MM.1S (cell line): ENCODE results near the gene NABP1.

Experiments used
- DNase-seq: peaks from one replicate; pipeline ENCODE4 v3.0.0-alpha.2; 2015
- H2AFZ ChIP-seq: fragments of 300-600 bp; sonication (generic); 2 replicates; pipeline ENCODE4 v1.6.0; 2016; ENCODE audit warnings: antibody characterized with exemption, low read length
- H3F3A ChIP-seq: fragments of 300-600 bp; sonication (generic); 2 replicates; pipeline ENCODE4 v1.6.1; 2016; ENCODE audit warnings: mild to moderate bottlenecking, antibody characterized with exemption, low read length, moderate library complexity, mixed read lengths; ENCODE audit not compliant: insufficient read depth
- H3K27ac ChIP-seq: fragments of 300-600 bp; sonication (generic); 2 replicates; pipeline ENCODE4 v1.5.1; 2016; ENCODE audit warnings: mild to moderate bottlenecking, low read length
- H3K27me3 ChIP-seq: fragments of 300-600 bp; sonication (generic); replicated peaks from 2 replicates; pipeline ENCODE4 v1.6.0; 2016; ENCODE audit warnings: low read length; ENCODE audit not compliant: insufficient read depth
- H3K36me3 ChIP-seq: fragments of 300-600 bp; sonication (generic); replicated peaks from 2 replicates; pipeline ENCODE4 v1.6.1; 2016; ENCODE audit warnings: mild to moderate bottlenecking, low read length, mixed read lengths; ENCODE audit not compliant: insufficient read depth
- H3K4me1 ChIP-seq: fragments of 300-600 bp; sonication (generic); 2 replicates; pipeline ENCODE4 v1.6.1; 2016; ENCODE audit warnings: low read length, mixed read lengths
- H3K4me2 ChIP-seq: fragments of 300-600 bp; sonication (generic); 2 replicates; pipeline ENCODE4 v1.6.0; 2016; ENCODE audit warnings: low read depth, low read length
- H3K4me3 ChIP-seq: fragments of 300-600 bp; sonication (generic); 2 replicates; pipeline ENCODE4 v1.5.1; 2016; ENCODE audit warnings: low read length, mixed read lengths
- H3K79me2 ChIP-seq: fragments of 300-600 bp; sonication (generic); 2 replicates; pipeline ENCODE4 v1.6.1; 2016; ENCODE audit warnings: mixed run types, low read length, mixed read lengths
- H3K9ac ChIP-seq: fragments of 300-600 bp; sonication (generic); 2 replicates; pipeline ENCODE4 v1.6.1; 2016; ENCODE audit warnings: low read length, mixed read lengths
- H3K9me2 ChIP-seq: fragments of 300-600 bp; sonication (generic); replicated peaks from 2 replicates; pipeline ENCODE4 v1.6.1; 2016; ENCODE audit warnings: mild to moderate bottlenecking, low read length, mixed read lengths; ENCODE audit not compliant: insufficient read depth
- H3K9me3 ChIP-seq: fragments of 300-600 bp; sonication (generic); replicated peaks from 2 replicates; pipeline ENCODE4 v1.6.1; 2016; ENCODE audit warnings: mild to moderate bottlenecking, low read length, mixed read lengths; ENCODE audit not compliant: insufficient read depth
- H4K20me1 ChIP-seq: fragments of 300-600 bp; sonication (generic); 2 replicates; pipeline ENCODE4 v1.6.1; 2016; ENCODE audit warnings: mild to moderate bottlenecking, low read length, moderate library complexity, mixed read lengths; ENCODE audit not compliant: insufficient read depth
- CTCF ChIP-seq: fragments of 300-600 bp; sonication (generic); IDR thresholded peaks from 2 replicates; pipeline ENCODE4 v1.5.1; 2016; ENCODE audit warnings: antibody characterized with exemption, low read length, mixed read lengths
- EZH2 ChIP-seq: fragments of 300-600 bp; sonication (generic); optimal IDR thresholded peaks from 2 replicates; pipeline ENCODE3; 2017; ENCODE audit warnings: low read depth, mild to moderate bottlenecking, antibody characterized with exemption, low read length, mixed read lengths
- EZH2phosphoT487 ChIP-seq: fragments of 300-600 bp; sonication (generic); IDR thresholded peaks from 2 replicates; pipeline ENCODE4 v1.6.1; 2018; ENCODE audit warnings: antibody characterized with exemption, low read length

The NABP1 gene

GRCh38 chr2:191713837-191714236 lies 35.9 kb downstream of the NABP1 start:
- no peaks in the 10 kb centered on the region for H3K9me3 ChIP-seq
- no peaks in the 10 kb centered on the region for H3F3A ChIP-seq
- no peak overlapping the region for H3K4me3 ChIP-seq
- H3K27ac ChIP-seq, result no peak overlapping the region
- H3K4me1 ChIP-seq, result peaks cover 8% of the 10 kb centered on the region; the same call in 1 of the 2 replicates
- peak; percentile 33 for TF ChIP-seq CTCF
- no peak for TF ChIP-seq EZH2phosphoT487
- H3K27me3 ChIP-seq, result no peaks in the 10 kb centered on the region
- H3K9ac ChIP-seq, result no peak overlapping the region
- no peaks in the 10 kb centered on the region for H3K79me2 ChIP-seq
- H4K20me1 ChIP-seq, result no peaks in the 10 kb centered on the region; the same call in 1 of the 2 replicates
- H3K36me3 ChIP-seq, result no peaks in the 10 kb centered on the region
- H2AFZ ChIP-seq, result no peak overlapping the region
- no peaks in the 10 kb centered on the region for H3K9me2 ChIP-seq
- no peak for DNase-seq
- H3K4me2 ChIP-seq, result no peak overlapping the region

GRCh38 chr2:191714925-191715324 lies 37.0 kb downstream of the NABP1 start:
- no peak overlapping the region for H2AFZ ChIP-seq
- no peaks in the 10 kb centered on the region for H3K9me3 ChIP-seq
- no peaks in the 10 kb centered on the region; the same call in 1 of the 2 replicates for H4K20me1 ChIP-seq
- no peaks in the 10 kb centered on the region for H3K79me2 ChIP-seq
- TF ChIP-seq EZH2 (no peak), EZH2phosphoT487 (no peak), CTCF (no peak)
- H3F3A ChIP-seq, result no peaks in the 10 kb centered on the region
- no peaks in the 10 kb centered on the region for H3K36me3 ChIP-seq
- H3K9ac ChIP-seq, result no peak overlapping the region
- H3K4me1 ChIP-seq, result peaks cover 6% of the 10 kb centered on the region; the same call in 1 of the 2 replicates
- no peak overlapping the region for H3K4me2 ChIP-seq
- H3K9me2 ChIP-seq, result no peaks in the 10 kb centered on the region
- no peaks in the 10 kb centered on the region for H3K27me3 ChIP-seq
- no peak overlapping the region for H3K4me3 ChIP-seq
- no peak overlapping the region for H3K27ac ChIP-seq
- no peak for DNase-seq

- Histone ChIP-seq H3K79me2 (no peaks in the 10 kb centered on the region), H3K9me3 (no peaks in the 10 kb centered on the region), H3K27me3 (no peaks in the 10 kb centered on the region), H2AFZ (no peak overlapping the region), H3K9me2 (no peaks in the 10 kb centered on the region), H3K27ac (no peak overlapping the region), H3K4me3 (no peak overlapping the region), H3K4me1 (0 out of 2 replicates have a peak, but pooled peaks cover under 1% of the 10 kb centered on the region), H4K20me1 (no peaks in the 10 kb centered on the region; the same call in 1 of the 2 replicates), H3K4me2 (no peak overlapping the region), H3K36me3 (no peaks in the 10 kb centered on the region), H3F3A (no peaks in the 10 kb centered on the region), H3K9ac (no peak overlapping the region)
- TF ChIP-seq EZH2, result no peak
- no peak for TF ChIP-seq EZH2phosphoT487
- no peak for TF ChIP-seq CTCF
- DNase-seq, result no peak
Measured at GRCh38 chr2:191715471-191715870, 37.5 kb downstream of the NABP1 start.
